H7 (cell line): ENCODE data around the gene FRY. TPM values are rescaled to one million over a fixed set of nuclear protein-coding genes. Genes with fewer than 3 reads are reported as not detected.

Experiments
- DNase-seq: peaks from one replicate; pipeline ENCODE4 v3.0.0; 2012
- H3K27me3 ChIP-seq: 2 replicates; pipeline ENCODE4 v1.6.0; 2011; ENCODE audit warnings: mild to moderate bottlenecking, low read length; ENCODE audit not compliant: control insufficient read depth, insufficient read depth
- H3K36me3 ChIP-seq: replicated peaks from 2 replicates; pipeline ENCODE4 v1.5.1; 2011; ENCODE audit warnings: low read length; ENCODE audit not compliant: control insufficient read depth, insufficient read depth
- H3K4me3 ChIP-seq: 2 replicates; pipeline ENCODE4 v1.5.1; 2011; ENCODE audit warnings: low read depth, mild to moderate bottlenecking, control low read depth, low read length, moderate library complexity; ENCODE audit not compliant: insufficient read depth
- total RNA-seq: library from RNA; depleted of rRNA; stranded (reverse); fragments of >200 nt; shearing (Covaris generic); gene quantifications from 2 replicates; pipeline ENCODE4 v1.2.3, GENCODE V29; 2014

The FRY gene
- total RNA-seq, 1 experiment from 2014 or later = 0.35 TPM

GRCh38 chr13:32127691-32128090, 96.1 kb downstream of the FRY start:
- Histone ChIP-seq H3K27me3 (no peaks in the 10 kb centered on the region), H3K4me3 (no peak overlapping the region), H3K36me3 (no peaks in the 10 kb centered on the region)
- no peak for DNase-seq

- DNase-seq = no peak
- Histone ChIP-seq H3K4me3 (no peak overlapping the region), H3K27me3 (no peaks in the 10 kb centered on the region), H3K36me3 (no peaks in the 10 kb centered on the region)
These were observed 102.9 kb downstream of the FRY start for GRCh38 chr13:32134241-32135055.

GRCh38 chr13:32135056-32135390, 103.4 kb downstream of the FRY start:
- DNase-seq = no peak
- no peaks in the 10 kb centered on the region for H3K36me3 ChIP-seq
- no peaks in the 10 kb centered on the region for H3K27me3 ChIP-seq
- no peak overlapping the region for H3K4me3 ChIP-seq

GRCh38 chr13:32135655-32136054, 104.1 kb downstream of the FRY start:
- no peaks in the 10 kb centered on the region for H3K27me3 ChIP-seq
- no peak for DNase-seq
- H3K36me3 ChIP-seq = no peaks in the 10 kb centered on the region
- no peak overlapping the region for H3K4me3 ChIP-seq

- Histone ChIP-seq H3K36me3 (no peaks in the 10 kb centered on the region), H3K27me3 (no peaks in the 10 kb centered on the region), H3K4me3 (no peak overlapping the region)
- no peak for DNase-seq
These were observed 104.5 kb downstream of the FRY start for GRCh38 chr13:32136061-32136460.

- Histone ChIP-seq H3K27me3 (no peaks in the 10 kb centered on the region), H3K4me3 (no peak overlapping the region), H3K36me3 (no peaks in the 10 kb centered on the region)
- DNase-seq = no peak
These were observed 105.1 kb downstream of the FRY start for GRCh38 chr13:32136716-32137115.

GRCh38 chr13:32139251-32139650, 107.7 kb downstream of the FRY start:
- Histone ChIP-seq H3K4me3 (no peak overlapping the region), H3K27me3 (no peaks in the 10 kb centered on the region), H3K36me3 (no peaks in the 10 kb centered on the region)
- no peak for DNase-seq

GRCh38 chr13:32140109-32140508, 108.5 kb downstream of the FRY start:
- H3K36me3 ChIP-seq = no peaks in the 10 kb centered on the region
- DNase-seq = no peak
- no peaks in the 10 kb centered on the region for H3K27me3 ChIP-seq
- H3K4me3 ChIP-seq = no peak overlapping the region

GRCh38 chr13:32141462-32141861, 109.9 kb downstream of the FRY start:
- DNase-seq = no peak
- Histone ChIP-seq H3K4me3 (no peak overlapping the region), H3K27me3 (no peaks in the 10 kb centered on the region), H3K36me3 (no peaks in the 10 kb centered on the region)

GRCh38 chr13:32142115-32142514, 110.5 kb downstream of the FRY start:
- Histone ChIP-seq H3K4me3 (no peak overlapping the region), H3K36me3 (no peaks in the 10 kb centered on the region), H3K27me3 (no peaks in the 10 kb centered on the region)
- DNase-seq = no peak

- no peaks in the 10 kb centered on the region for H3K36me3 ChIP-seq
- no peak overlapping the region for H3K4me3 ChIP-seq
- H3K27me3 ChIP-seq = no peaks in the 10 kb centered on the region
- DNase-seq = peak; percentile 40
These were observed 111.4 kb downstream of the FRY start for GRCh38 chr13:32142956-32143375.

GRCh38 chr13:32147193-32147592, 115.6 kb downstream of the FRY start:
- Histone ChIP-seq H3K36me3 (no peaks in the 10 kb centered on the region), H3K4me3 (no peak overlapping the region), H3K27me3 (no peaks in the 10 kb centered on the region)
- no peak for DNase-seq

GRCh38 chr13:32147976-32148375, 116.4 kb downstream of the FRY start:
- no peak for DNase-seq
- H3K36me3 ChIP-seq = no peaks in the 10 kb centered on the region
- no peak overlapping the region for H3K4me3 ChIP-seq
- H3K27me3 ChIP-seq = no peaks in the 10 kb centered on the region

- Histone ChIP-seq H3K27me3 (no peaks in the 10 kb centered on the region), H3K36me3 (no peaks in the 10 kb centered on the region), H3K4me3 (no peak overlapping the region)
- DNase-seq = no peak
These were observed 118.7 kb downstream of the FRY start for GRCh38 chr13:32150239-32150638.

GRCh38 chr13:32150794-32151193, 119.2 kb downstream of the FRY start:
- no peak overlapping the region for H3K4me3 ChIP-seq
- H3K27me3 ChIP-seq = no peaks in the 10 kb centered on the region
- no peaks in the 10 kb centered on the region for H3K36me3 ChIP-seq
- DNase-seq = no peak

GRCh38 chr13:32151240-32151639, 119.7 kb downstream of the FRY start:
- Histone ChIP-seq H3K27me3 (no peaks in the 10 kb centered on the region), H3K36me3 (no peaks in the 10 kb centered on the region), H3K4me3 (no peak overlapping the region)
- DNase-seq = no peak
